GM12892 (cell line): ENCODE results near the gene GSTM3.

Experiments used
- POLR2AphosphoS5 ChIP-seq: IDR thresholded peaks from 2 replicates; pipeline ENCODE4 v1.6.1; 2011; ENCODE audit warnings: low read depth, low read length, control low read depth
- TAF1 ChIP-seq: IDR thresholded peaks from 2 replicates; pipeline ENCODE4 v1.6.1; 2011; ENCODE audit warnings: low read depth, mild to moderate bottlenecking, control low read depth, low read length, borderline replicate concordance

DNA sequence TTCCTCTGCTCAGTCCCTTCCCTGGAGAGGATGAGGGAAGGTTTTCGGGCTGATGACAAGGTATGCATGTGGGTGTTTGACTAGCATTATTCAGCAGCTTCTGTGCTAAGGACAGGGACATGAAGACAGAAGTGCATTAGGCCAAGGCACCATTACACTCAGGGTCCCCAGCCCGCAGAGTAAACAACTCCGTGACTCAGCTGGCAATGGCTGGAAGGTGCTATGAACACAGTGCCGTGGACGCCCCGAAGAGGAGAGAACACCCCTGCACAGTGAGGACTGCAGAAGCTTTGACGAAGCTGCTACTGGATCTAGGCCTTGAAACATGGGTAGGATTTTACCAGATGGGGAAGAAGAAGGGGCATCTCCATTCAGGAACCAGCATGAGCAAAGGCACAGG is 36.6 kb upstream of the GSTM3 start:
- no peak for TF ChIP-seq POLR2AphosphoS5
- no peak for TF ChIP-seq TAF1
